Panc1 (cell line): ENCODE results near the gene DIAPH1. TPM values are rescaled to one million over a fixed set of nuclear protein-coding genes. Genes with fewer than 3 reads are reported as not detected.

Experiments
- ATAC-seq: fragments of 200-7000 bp; cut with Tn5 transposase; 2 replicates; pipeline ENCODE4 v1.9.1; 2020; ENCODE audit warnings: mild to moderate bottlenecking, moderate library complexity
- BruUV-seq: library from RNA; stranded (reverse); fragments of 400-500 nt; replicated peaks from 2 replicates; lab custom pipeline; 2021; lab: Mats Ljungman, UMichigan
- CTCF ChIA-PET: fragments of 300-600 bp; sonication (Branson Sonifier 250); formaldehyde crosslinking; loops from one replicate; lab custom pipeline; 2022; ENCODE audit warnings: antibody characterized with exemption; lab: Charles Lee
- POLR2A ChIA-PET: fragments of 300-600 bp; sonication (Branson Sonifier 250); formaldehyde crosslinking; loops from one replicate; lab custom pipeline; 2022; ENCODE audit warnings: antibody characterized with exemption; lab: Charles Lee
- DNase-seq: peaks from one replicate; pipeline ENCODE4 v3.0.0-alpha.2; 2010; ENCODE audit warnings: low read depth, low spot score
- H3K27ac ChIP-seq: 2 replicates; pipeline ENCODE4 v1.5.1; 2011; ENCODE audit warnings: mild to moderate bottlenecking, low read length, inconsistent platforms
- H3K27me3 ChIP-seq: fragments of 200-500 bp; sonication (Bioruptor generic); 2 replicates; pipeline ENCODE4 v1.6.0; 2014; ENCODE audit warnings: low read length, inconsistent platforms; ENCODE audit not compliant: control insufficient read depth, insufficient read depth
- H3K36me3 ChIP-seq: fragments of 200-500 bp; sonication (Bioruptor generic); 2 replicates; pipeline ENCODE4 v1.5.1; 2014; ENCODE audit warnings: inconsistent platforms, mild to moderate bottlenecking, low read length, moderate library complexity; ENCODE audit not compliant: control insufficient read depth, insufficient read depth
- H3K4me1 ChIP-seq: 2 replicates; pipeline ENCODE4 v1.5.1; 2011; ENCODE audit warnings: inconsistent platforms, mild to moderate bottlenecking, low read length, moderate library complexity; ENCODE audit not compliant: control insufficient read depth, insufficient read depth
- H3K4me3 ChIP-seq, 2 experiments: 2 replicates each; pipeline ENCODE4 v1.5.1; 2011 to 2012; ENCODE audit warnings: low read depth in 2 of 2, low read length in 2 of 2, mild to moderate bottlenecking in 2 of 2, inconsistent platforms in 1 of 2, moderate library complexity in 1 of 2
- H3K9me3 ChIP-seq: fragments of 200-500 bp; sonication (Bioruptor generic); 2 replicates; pipeline ENCODE4 v1.5.1; 2014; ENCODE audit warnings: low read depth, mild to moderate bottlenecking, inconsistent platforms, low read length, moderate library complexity; ENCODE audit not compliant: control insufficient read depth, insufficient read depth
- CTCF ChIP-seq: fragments of 450-650 bp; IDR thresholded peaks from 2 replicates; pipeline ENCODE4 v1.5.1; 2017; ENCODE audit warnings: mild to moderate bottlenecking
- POLR2AphosphoS5 ChIP-seq: IDR thresholded peaks from 2 replicates; pipeline ENCODE4 v1.6.1; 2012; ENCODE audit warnings: mild to moderate bottlenecking, low read depth, low read length, moderate library complexity
- SIN3A ChIP-seq: IDR thresholded peaks from 2 replicates; pipeline ENCODE4 v1.6.1; 2012; ENCODE audit warnings: low read depth, mild to moderate bottlenecking, low read length, moderate library complexity, borderline replicate concordance; ENCODE audit not compliant: insufficient read depth
- TCF7L2 ChIP-seq: IDR thresholded peaks from 2 replicates; pipeline ENCODE4 v1.6.1; 2011; ENCODE audit warnings: mild to moderate bottlenecking, low read depth, low read length, inconsistent platforms
- in situ Hi-C: cut with HindIII; loops from 2 replicates; pipeline ENCODE4 v1.10.0; 2016; ENCODE audit warnings: low sequenced_read_pairs, low pct_unique_long_range_greater_than_20kb
- intact Hi-C: fragments of 100-400 bp; cut with micrococcal nuclease; formaldehyde crosslinking; loops from one replicate; pipeline ENCODE4 v1.10.0; 2022; ENCODE audit not compliant: unreplicated experiment
- total RNA-seq: library from RNA; stranded (reverse); gene quantifications from one replicate; pipeline ENCODE4 v1.2.1, GENCODE V29; 2021; ENCODE audit not compliant: unreplicated experiment
- TF ChIP-seq, protein P1 (sequence below), 2 experiments: IDR thresholded peaks; 2 replicates each; pipeline ENCODE4 v1.6.1; 2011 to 2012; ENCODE audit warnings: low read depth in 2 of 2, control low read depth in 1 of 2, low read length in 1 of 2, mild to moderate bottlenecking in 1 of 2, moderate library complexity in 1 of 2; ENCODE audit not compliant: insufficient read depth in 1 of 2

Gene DIAPH1
- total RNA-seq, 1 experiment from 2014 or later, result 155 TPM

DNA sequence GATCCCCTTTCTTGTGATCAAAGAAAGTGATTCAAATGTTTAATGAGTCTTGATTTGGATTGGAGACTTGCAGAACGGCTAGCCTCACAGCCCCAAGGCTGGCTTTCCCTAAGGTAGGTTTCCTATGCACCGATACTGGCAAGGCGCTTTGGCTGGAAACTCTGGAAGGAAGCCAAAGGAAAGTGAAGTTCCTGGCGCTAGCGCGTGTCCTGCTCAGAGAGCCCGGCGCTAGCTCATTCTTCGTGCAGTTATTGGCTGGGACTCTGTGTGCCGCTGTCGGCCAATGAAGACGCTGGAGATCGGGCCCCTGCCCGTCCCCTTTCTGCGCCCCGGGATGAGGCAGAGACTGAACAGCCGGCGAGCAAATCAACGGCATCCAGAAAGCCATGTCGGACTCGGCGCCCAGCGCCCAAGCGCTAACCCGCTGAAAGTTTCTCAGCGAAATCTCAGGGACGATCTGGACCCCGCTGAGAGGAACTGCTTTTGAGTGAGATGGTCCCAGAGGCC is 143.1 kb downstream of the DIAPH1 start, which contains the start of gene PCDHGC3:
Gene PCDHGC3 (plus strand): TSS at position 342 of the 507 bp plus-strand sequence. CDS start 151 bp downstream, at position 493.
- H3K27ac ChIP-seq, result peak within 1 kb of the TSS; percentile 89
- no peaks in the 10 kb centered on the region for H3K9me3 ChIP-seq
- TF ChIP-seq TCF7L2 (peak; percentile 22; the same call in 1 of the 2 replicates), CTCF (peak; percentile 65), SIN3A (no peak), POLR2AphosphoS5 (no peak)
- CTCF ChIA-PET, result interaction anchor here (0.5 to 1.8 kb wide), 11 partner anchors 9 to 323 kb away, joined by 3 to 12 read pairs (median 5); partner anchors contain the start of genes PCDHGA10 and PCDHGB7
- H3K36me3 ChIP-seq, result no peaks in the 10 kb centered on the region
- no TSS peak for BruUV-seq
- peak; percentile 99 for ATAC-seq
- H3K4me1 ChIP-seq, result peaks cover 12% of the 10 kb centered on the region
- intact Hi-C loops, result loop anchor here (2.0 kb wide), 1 partner anchor 49 kb away; no protein-coding TSS in a partner anchor
- peak; percentile 74 for DNase-seq
- peak within 1 kb of the TSS; percentile 90 to 93 for H3K4me3 ChIP-seq
- POLR2A ChIA-PET, result interaction anchor here (1.2 kb wide), 1 partner anchor 17 kb away, joined by 4 read pairs; no protein-coding TSS in a partner anchor
- H3K27me3 ChIP-seq, result no peaks in the 10 kb centered on the region
- in situ Hi-C loops, result no loop called here

DNA sequence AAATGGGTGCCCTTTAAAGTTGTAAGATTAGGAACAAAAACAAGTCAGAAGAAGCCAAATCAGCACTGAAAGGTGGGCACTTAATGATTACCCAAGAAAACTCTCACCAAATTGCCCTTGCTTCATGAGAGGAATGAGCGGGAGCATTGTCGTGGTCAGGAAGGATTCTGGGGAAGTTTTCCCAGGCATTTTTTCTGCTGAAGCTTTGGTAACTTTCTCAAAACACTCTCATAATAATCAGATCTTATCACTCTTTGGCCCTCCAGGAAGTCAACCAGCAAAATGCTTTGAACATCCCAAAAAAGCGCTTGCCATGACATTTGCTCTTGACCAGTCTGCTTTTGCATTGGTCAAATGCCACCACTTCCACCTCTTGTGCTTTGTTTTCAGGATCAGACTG is 153.4 kb downstream of the DIAPH1 start:
- H3K36me3 ChIP-seq, result no peaks in the 10 kb centered on the region
- H3K4me3 ChIP-seq, result no peak overlapping the region
- H3K4me1 ChIP-seq, result no peaks in the 10 kb centered on the region
- in situ Hi-C loops (no loop called here), intact Hi-C loops (no loop called here)
- no peak overlapping the region for H3K27ac ChIP-seq
- ATAC-seq (no peak), DNase-seq (no peak)
- no TSS peak for BruUV-seq
- H3K9me3 ChIP-seq, result no peaks in the 10 kb centered on the region
- no peaks in the 10 kb centered on the region for H3K27me3 ChIP-seq
- ChIA-PET POLR2A (no interaction called here), CTCF (interaction anchor here (0.6 to 0.7 kb wide), 3 partner anchors 26 to 141 kb away, joined by 3 to 4 read pairs (median 4); no protein-coding TSS in a partner anchor)
- TF ChIP-seq POLR2AphosphoS5, result no peak
- no peak for TF ChIP-seq CTCF
- TF ChIP-seq, protein P1, sequence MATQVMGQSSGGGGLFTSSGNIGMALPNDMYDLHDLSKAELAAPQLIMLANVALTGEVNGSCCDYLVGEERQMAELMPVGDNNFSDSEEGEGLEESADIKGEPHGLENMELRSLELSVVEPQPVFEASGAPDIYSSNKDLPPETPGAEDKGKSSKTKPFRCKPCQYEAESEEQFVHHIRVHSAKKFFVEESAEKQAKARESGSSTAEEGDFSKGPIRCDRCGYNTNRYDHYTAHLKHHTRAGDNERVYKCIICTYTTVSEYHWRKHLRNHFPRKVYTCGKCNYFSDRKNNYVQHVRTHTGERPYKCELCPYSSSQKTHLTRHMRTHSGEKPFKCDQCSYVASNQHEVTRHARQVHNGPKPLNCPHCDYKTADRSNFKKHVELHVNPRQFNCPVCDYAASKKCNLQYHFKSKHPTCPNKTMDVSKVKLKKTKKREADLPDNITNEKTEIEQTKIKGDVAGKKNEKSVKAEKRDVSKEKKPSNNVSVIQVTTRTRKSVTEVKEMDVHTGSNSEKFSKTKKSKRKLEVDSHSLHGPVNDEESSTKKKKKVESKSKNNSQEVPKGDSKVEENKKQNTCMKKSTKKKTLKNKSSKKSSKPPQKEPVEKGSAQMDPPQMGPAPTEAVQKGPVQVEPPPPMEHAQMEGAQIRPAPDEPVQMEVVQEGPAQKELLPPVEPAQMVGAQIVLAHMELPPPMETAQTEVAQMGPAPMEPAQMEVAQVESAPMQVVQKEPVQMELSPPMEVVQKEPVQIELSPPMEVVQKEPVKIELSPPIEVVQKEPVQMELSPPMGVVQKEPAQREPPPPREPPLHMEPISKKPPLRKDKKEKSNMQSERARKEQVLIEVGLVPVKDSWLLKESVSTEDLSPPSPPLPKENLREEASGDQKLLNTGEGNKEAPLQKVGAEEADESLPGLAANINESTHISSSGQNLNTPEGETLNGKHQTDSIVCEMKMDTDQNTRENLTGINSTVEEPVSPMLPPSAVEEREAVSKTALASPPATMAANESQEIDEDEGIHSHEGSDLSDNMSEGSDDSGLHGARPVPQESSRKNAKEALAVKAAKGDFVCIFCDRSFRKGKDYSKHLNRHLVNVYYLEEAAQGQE (IDR thresholded peaks at IDR 0.05; ENCODE audit: insufficient read depth in 1 of 2, low read depth in 2 of 2, low read length in 1 of 2), result no peak
- TF ChIP-seq SIN3A, result no peak
- no peak for TF ChIP-seq TCF7L2

Other genes starting within 250 kb of the DIAPH1 start
- 0.49 TPM for gene PCDHGB3, start 248.8 kb downstream of the DIAPH1 start, total RNA-seq
- gene PCDHGA6, start 245.1 kb downstream of the DIAPH1 start, total RNA-seq, result 0.59 TPM
- 0.18 TPM for gene PCDHGA7, start 236.3 kb downstream of the DIAPH1 start, total RNA-seq
- 0.21 TPM for gene PCDHGB4, start 231.3 kb downstream of the DIAPH1 start, total RNA-seq
- gene PCDHGA8, start 226.4 kb downstream of the DIAPH1 start, total RNA-seq, result 0.18 TPM
- 0.87 TPM for gene PCDHGB5, start 221.1 kb downstream of the DIAPH1 start, total RNA-seq
- 0.15 TPM for gene PCDHGA9, start 216.2 kb downstream of the DIAPH1 start, total RNA-seq
- gene PCDHGB6, start 211.0 kb downstream of the DIAPH1 start, total RNA-seq, result 0.23 TPM
- gene PCDHGA10, start 206.0 kb downstream of the DIAPH1 start, total RNA-seq, result 0.69 TPM
- 6.7 TPM for gene PCDHGB7, start 201.3 kb downstream of the DIAPH1 start, total RNA-seq
- gene PCDHGA11, start 197.9 kb downstream of the DIAPH1 start, total RNA-seq, result 0.39 TPM
- 0.21 TPM for gene PCDHGA12, start 188.5 kb downstream of the DIAPH1 start, total RNA-seq
- 54.1 TPM for gene PCDHGC3, start 143.0 kb downstream of the DIAPH1 start, total RNA-seq
- 0.57 TPM for gene PCDHGC4, start 134.0 kb downstream of the DIAPH1 start, total RNA-seq
- 0.36 TPM for gene PCDHGC5, start 129.9 kb downstream of the DIAPH1 start, total RNA-seq
- gene HDAC3, start 17.8 kb upstream of the DIAPH1 start, total RNA-seq, result 75.5 TPM
- gene RELL2, start 18.0 kb upstream of the DIAPH1 start, total RNA-seq, result 13.3 TPM
- 32.8 TPM for gene FCHSD1, start 32.4 kb upstream of the DIAPH1 start, total RNA-seq
- 2.5 TPM for gene ARAP3, start 63.2 kb upstream of the DIAPH1 start, total RNA-seq